Omental fat pad (tissue), 4 donors: ENCODE results near the gene PDE6C. TPM values are rescaled to one million over a fixed set of nuclear protein-coding genes. Genes with fewer than 3 reads are reported as not detected.

Source experiments
- ATAC-seq: fragments of 150-250 bp; one replicate; pipeline ENCODE4 v1.9.1; 2016; ENCODE audit warnings: mild to moderate bottlenecking, moderate library complexity; ENCODE audit not compliant: low FRiP score
- DNase-seq: peaks from one replicate; pipeline ENCODE4 v3.0.0-alpha.2; 2019; ENCODE audit warnings: low spot score
- total RNA-seq, 4 donors: library from RNA; depleted of rRNA; stranded (reverse); fragments of >200 nt; gene quantifications; one replicate each; pipeline ENCODE4 v1.1.0, GENCODE V29; 2016
- TF ChIP-seq, protein P1 (sequence below), 3 donors: fragments of 450-650 bp; IDR thresholded peaks; one replicate each; pipeline ENCODE4 v1.5.1; 2016 to 2017; ENCODE audit warnings: antibody characterized with exemption in 3 of 3, mild to moderate bottlenecking in 3 of 3, moderate library complexity in 2 of 3

Gene PDE6C
- total RNA-seq, 4 donors from 2014 or later: not detected

DNA sequence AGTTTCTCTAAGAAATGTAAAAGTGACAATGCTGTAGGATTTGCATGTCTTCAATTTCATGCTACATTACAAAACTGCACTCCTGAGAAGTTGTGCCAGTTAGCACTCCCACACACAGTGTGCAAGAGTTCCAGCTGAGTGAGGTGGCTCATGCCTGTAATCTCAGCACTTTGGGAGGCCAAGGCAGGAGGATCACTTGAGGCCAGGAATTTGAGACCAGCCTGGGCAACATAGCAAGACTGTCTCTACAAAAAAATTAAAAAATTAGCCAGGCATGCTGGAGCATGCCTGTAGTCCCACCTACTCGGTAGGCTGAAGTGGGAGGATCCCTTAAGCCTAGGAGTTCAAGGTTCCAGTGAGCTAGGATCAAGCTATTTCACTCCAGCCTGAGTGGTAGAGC lies 45.4 kb downstream of the PDE6C start:
- ATAC-seq: no peak
- TF ChIP-seq, protein P1, sequence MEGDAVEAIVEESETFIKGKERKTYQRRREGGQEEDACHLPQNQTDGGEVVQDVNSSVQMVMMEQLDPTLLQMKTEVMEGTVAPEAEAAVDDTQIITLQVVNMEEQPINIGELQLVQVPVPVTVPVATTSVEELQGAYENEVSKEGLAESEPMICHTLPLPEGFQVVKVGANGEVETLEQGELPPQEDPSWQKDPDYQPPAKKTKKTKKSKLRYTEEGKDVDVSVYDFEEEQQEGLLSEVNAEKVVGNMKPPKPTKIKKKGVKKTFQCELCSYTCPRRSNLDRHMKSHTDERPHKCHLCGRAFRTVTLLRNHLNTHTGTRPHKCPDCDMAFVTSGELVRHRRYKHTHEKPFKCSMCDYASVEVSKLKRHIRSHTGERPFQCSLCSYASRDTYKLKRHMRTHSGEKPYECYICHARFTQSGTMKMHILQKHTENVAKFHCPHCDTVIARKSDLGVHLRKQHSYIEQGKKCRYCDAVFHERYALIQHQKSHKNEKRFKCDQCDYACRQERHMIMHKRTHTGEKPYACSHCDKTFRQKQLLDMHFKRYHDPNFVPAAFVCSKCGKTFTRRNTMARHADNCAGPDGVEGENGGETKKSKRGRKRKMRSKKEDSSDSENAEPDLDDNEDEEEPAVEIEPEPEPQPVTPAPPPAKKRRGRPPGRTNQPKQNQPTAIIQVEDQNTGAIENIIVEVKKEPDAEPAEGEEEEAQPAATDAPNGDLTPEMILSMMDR (IDR thresholded peaks at IDR 0.05): no peak
- no peak for DNase-seq

DNA sequence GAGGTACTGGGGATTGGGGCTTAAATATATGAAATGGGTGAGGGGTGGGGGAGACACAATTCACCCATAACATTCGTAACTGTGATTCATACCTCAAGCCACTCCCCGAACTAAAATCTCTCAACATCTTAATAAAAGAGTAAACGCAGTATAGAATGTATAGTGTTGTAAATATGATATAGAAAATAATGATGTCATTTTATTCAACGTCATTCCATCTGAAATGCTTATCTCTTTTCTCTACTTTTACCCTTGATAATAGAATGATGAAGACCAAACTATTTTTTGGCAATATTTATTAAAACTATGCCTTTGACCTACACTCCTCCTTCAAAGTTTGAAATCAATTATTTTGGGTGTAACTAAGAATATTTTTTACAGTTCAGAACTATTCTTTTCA lies 53.7 kb downstream of the PDE6C start:
- ATAC-seq: no peak
- TF ChIP-seq, protein P1 (IDR thresholded peaks at IDR 0.05): no peak
- no peak for DNase-seq

DNA sequence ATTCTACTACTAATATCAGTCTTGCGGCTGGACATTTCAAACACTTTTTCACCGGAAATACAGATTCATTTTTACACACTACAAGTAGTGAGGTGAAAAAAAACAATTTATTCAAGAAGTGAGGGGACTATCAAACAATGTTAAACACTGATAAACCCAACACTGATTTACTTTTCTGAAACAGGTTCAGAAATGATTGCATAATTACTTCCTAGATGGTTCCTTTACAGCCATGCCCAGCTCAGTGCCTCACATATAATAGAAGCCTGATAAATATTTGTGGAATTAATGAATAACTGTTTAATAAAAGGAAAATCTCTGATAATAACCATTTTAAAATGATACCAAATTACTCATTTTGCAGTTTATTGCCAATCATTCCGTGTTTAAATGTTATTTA lies 55.5 kb downstream of the PDE6C start:
- TF ChIP-seq, protein P1 (IDR thresholded peaks at IDR 0.05): no peak
- no peak for ATAC-seq
- DNase-seq: no peak

DNA sequence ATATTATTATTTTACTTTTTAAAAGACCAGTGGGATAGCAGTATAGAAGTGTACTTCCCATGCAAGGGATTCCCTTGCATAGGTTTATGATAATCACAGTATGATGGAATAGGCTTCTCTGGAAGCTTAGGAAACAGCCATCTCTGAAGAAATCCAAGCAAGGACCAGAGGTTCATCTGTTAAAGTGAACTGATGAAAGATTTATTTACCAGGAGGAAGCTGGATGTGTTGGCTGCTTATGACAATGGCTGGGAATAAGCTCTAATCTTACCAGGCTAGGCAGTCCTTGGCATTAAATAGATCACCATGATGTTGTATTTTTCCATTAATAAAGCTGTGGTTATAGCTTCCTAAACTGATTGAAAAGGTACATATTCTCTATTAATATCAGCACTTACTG lies 58.0 kb downstream of the PDE6C start:
- ATAC-seq (no peak), DNase-seq (no peak)
- TF ChIP-seq, protein P1 (IDR thresholded peaks at IDR 0.05): no peak

DNA sequence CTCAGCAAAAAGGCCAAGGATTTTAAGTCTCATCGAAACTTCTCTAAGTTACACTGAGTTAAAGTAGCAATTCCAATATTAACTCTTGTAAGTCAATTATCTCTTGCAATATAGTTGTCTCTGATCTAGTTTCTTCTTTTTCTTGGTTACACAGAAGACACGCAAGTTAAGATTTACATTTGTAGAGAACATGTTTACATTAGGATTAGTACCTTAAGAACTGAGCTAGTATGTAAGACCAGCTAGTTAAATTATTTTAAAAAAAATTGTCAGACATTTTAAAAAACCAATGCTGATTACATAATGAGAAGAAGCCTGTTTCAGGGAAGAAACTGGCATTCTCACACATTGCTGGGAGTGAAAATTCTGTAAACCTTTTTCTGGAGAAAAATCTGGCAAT lies 58.7 kb downstream of the PDE6C start:
- no peak for ATAC-seq
- TF ChIP-seq, protein P1 (IDR thresholded peaks at IDR 0.05): no peak
- no peak for DNase-seq

DNA sequence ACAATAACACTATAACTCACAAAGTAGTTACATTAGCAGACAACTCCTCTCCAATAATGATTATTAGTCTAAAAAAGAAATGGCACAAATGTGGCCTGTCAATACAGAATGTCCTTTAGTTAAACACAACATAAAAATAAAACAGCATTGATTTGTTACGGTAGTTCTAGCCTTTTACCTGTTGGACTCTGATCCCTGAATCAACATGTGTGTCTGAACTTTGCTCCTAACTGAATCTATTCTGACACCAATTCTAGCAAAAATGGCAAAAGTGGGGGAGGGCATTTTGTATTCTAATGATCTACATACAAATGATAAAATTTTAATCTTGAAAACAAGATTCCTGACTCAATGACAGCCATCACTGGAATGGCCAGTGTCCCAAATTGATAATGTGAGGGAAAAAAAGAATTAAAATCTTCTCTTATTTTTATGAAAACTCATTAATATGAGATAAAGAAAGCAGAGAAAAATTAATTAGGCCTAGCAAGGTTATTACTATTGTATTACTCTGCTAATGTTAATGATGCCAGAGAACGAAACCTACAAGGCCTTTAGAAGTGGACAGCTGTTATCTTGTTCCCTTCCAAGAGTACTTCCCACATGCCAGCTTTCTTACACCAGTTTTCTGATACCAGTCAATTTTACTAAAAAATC lies 59.8 kb downstream of the PDE6C start:
- TF ChIP-seq, protein P1 (IDR thresholded peaks at IDR 0.05): no peak
- ATAC-seq (no peak), DNase-seq (no peak)

DNA sequence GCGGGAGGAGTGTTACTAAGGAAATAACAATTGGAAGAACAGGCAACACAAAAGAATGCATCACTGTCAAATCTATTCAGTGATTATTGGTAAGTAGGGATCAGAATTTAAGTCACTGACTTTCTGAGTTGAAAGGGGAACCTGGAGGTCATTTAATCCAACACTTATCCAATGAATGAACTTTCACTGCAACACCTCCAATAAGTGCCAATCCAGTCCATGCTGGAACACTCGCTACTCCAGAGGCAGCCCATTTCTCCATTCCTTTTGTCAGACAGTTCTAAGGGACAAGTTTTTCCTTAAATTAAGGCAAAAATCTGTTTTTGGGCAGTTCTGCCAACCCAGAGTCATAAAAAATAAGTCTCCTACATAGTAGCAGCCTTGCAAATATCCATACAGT lies 60.6 kb downstream of the PDE6C start:
- DNase-seq: no peak
- no peak for ATAC-seq
- TF ChIP-seq, protein P1 (IDR thresholded peaks at IDR 0.05): no peak
